Stomach (tissue), 4 donors: ENCODE results near the gene OR1A2.

Source experiments
- CTCF ChIP-seq, 7 experiments: fragments of 450-650 bp in 4 of 7; fragments of 200-600 bp in 3 of 7; sonication (generic) in 3 of 7; IDR thresholded peaks; one replicate each; pipeline ENCODE4 v1.5.1; 2016 to 2019; ENCODE audit warnings: antibody characterized with exemption in 7 of 7, control low read depth in 2 of 7, mild to moderate bottlenecking in 1 of 7
- POLR2A ChIP-seq, 4 donors: fragments of 450-650 bp; IDR thresholded peaks; one replicate each; pipeline ENCODE4 v1.6.1; 2016; ENCODE audit warnings: antibody characterized with exemption in 4 of 4, control low read depth in 2 of 4, mild to moderate bottlenecking in 1 of 4, moderate library complexity in 1 of 4
- POLR2AphosphoS5 ChIP-seq, 3 donors: sonication (generic); formaldehyde crosslinking; IDR thresholded peaks; one replicate each; pipeline ENCODE4 v1.6.1; 2016; ENCODE audit warnings: antibody characterized with exemption in 3 of 3

- TF ChIP-seq CTCF (IDR thresholded peaks at IDR 0.05) (no peak), POLR2A (IDR thresholded peaks at IDR 0.05) (no peak), POLR2AphosphoS5 (IDR thresholded peaks at IDR 0.05) (no peak)
Observed at GRCh38 chr17:3221850-3222249, 24.5 kb downstream of the OR1A2 start.
